ENCODE measurements around the gene SART3.
"Not testable (repeated sequence)": the region's sequence is repeated elsewhere in the genome, so short reads cannot be mapped to it uniquely, and the experiment has no call there.

The SART3 gene

GRCh38 chr12:108581311-108582227 lies 20.6 kb upstream of the SART3 start:
- DNase-seq = no peak

- no peak for DNase-seq
Observed at GRCh38 chr12:108580531-108580930, 19.6 kb upstream of the SART3 start.

- DNase-seq = no peak
Observed at GRCh38 chr12:108578813-108579212, 17.8 kb upstream of the SART3 start.

GRCh38 chr12:108578264-108578663 lies 17.3 kb upstream of the SART3 start:
- no peak for DNase-seq

GRCh38 chr12:108577458-108577857 lies 16.5 kb upstream of the SART3 start:
- DNase-seq = no peak

- peak; percentile 40 for DNase-seq
Observed at GRCh38 chr12:108576660-108577234, 15.8 kb upstream of the SART3 start.

- DNase-seq = peak; percentile 35
Observed at GRCh38 chr12:108575199-108575912, 14.4 kb upstream of the SART3 start.

- not testable (repeated sequence) for DNase-seq
Observed at GRCh38 chr12:108574276-108574675, 13.3 kb upstream of the SART3 start.

- no peak for DNase-seq
Observed at GRCh38 chr12:108573317-108573716, 12.3 kb upstream of the SART3 start.

GRCh38 chr12:108572166-108572790 lies 11.3 kb upstream of the SART3 start:
- DNase-seq = no peak

GRCh38 chr12:108571609-108572165 lies 10.7 kb upstream of the SART3 start:
- DNase-seq = no peak

GRCh38 chr12:108570743-108571608 lies 10.0 kb upstream of the SART3 start:
- DNase-seq = no peak

GRCh38 chr12:108568338-108569154 lies 7.6 kb upstream of the SART3 start:
- no peak for DNase-seq

- no peak for DNase-seq
Observed at GRCh38 chr12:108567406-108568337, 6.7 kb upstream of the SART3 start.

GRCh38 chr12:108566452-108566851 lies 5.5 kb upstream of the SART3 start:
- no peak for DNase-seq

GRCh38 chr12:108565976-108566375 lies 5.0 kb upstream of the SART3 start:
- DNase-seq = no peak

GRCh38 chr12:108565146-108565545 lies 4.2 kb upstream of the SART3 start:
- DNase-seq = no peak

GRCh38 chr12:108564724-108565123 lies 3.8 kb upstream of the SART3 start:
- DNase-seq = no peak

- DNase-seq = no peak
Observed at GRCh38 chr12:108563804-108564151, 2.8 kb upstream of the SART3 start.

Data from right forelimb (tissue), 1 donor.